WERI-Rb-1 (cell line): Measurements from ENCODE around the gene TSPAN18.

Source experiments
- DNase-seq: peaks from one replicate; pipeline ENCODE4 v3.0.0-alpha.2; 2020
- H3K27ac ChIP-seq: fragments of 250-450 bp; sonication (Bioruptor Pico); 2 replicates; pipeline ENCODE4 v1.5.1; 2020; ENCODE audit warnings: mild to moderate bottlenecking, moderate library complexity
- H3K27me3 ChIP-seq: fragments of 250-450 bp; sonication (Bioruptor Pico); 2 replicates; pipeline ENCODE4 v1.5.1; 2021; ENCODE audit warnings: mild to moderate bottlenecking, low read depth, moderate library complexity; ENCODE audit not compliant: insufficient read depth, severe bottlenecking
- H3K36me3 ChIP-seq: fragments of 250-450 bp; sonication (Bioruptor Pico); 2 replicates; pipeline ENCODE4 v1.5.1; 2020; ENCODE audit warnings: mild to moderate bottlenecking, moderate library complexity
- H3K4me3 ChIP-seq: 2 replicates; pipeline ENCODE4 v1.5.1; 2011; ENCODE audit warnings: low read depth, mild to moderate bottlenecking, control low read depth, low read length
- H3K9me3 ChIP-seq: fragments of 250-450 bp; sonication (Bioruptor Pico); 2 replicates; pipeline ENCODE4 v1.5.1; 2021; ENCODE audit warnings: mild to moderate bottlenecking, moderate library complexity; ENCODE audit not compliant: severe bottlenecking
- TF ChIP-seq, protein P1 (sequence below): IDR thresholded peaks from 2 replicates; pipeline ENCODE4 v1.5.1; 2011; ENCODE audit warnings: low read depth, mild to moderate bottlenecking, control low read depth, inconsistent platforms, low read length

TSPAN18 gene

DNA sequence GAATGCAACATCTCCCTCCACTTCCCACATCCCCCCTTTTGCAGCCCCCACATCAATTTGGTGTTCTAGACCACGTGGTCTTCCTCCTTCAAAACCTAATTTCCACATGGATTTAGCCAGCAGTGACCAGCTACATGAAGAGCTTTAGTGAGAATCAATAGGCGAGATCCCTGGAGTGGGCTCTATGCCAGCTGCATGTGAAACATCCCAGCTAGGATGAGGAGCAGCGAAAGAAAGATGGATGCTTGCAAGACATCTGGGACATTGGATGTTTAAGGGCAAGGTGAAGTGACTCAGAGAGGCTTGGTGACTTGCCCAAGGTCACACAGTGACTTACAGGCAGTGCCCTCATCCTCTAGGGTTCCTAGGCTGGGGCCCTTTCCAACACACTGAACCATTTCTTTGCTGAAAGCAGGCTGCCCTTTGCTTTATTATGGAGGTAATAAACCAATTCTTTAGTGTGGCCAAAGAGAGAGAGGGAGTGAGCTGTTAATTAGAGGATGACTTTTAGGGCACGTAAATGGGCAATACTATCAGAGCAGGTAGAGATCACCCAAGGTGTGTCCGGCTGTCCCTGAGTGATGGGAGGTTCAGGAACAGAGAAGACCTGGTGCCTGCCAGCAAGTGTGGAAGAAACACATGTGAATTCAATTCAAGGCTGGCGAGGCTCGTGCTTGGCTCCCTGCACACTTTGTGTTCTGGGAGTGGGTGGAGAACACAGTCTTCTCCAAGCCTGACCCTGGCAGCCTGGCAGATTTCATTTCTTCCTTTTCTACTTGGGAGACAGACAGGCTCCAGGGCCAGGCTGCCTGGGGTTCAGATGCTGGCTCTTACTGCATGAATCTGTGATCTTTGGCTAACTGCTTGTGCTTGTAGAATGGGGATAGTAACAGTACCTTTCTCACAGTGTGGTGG, 24.0 kb downstream of the TSPAN18 start:
- Histone ChIP-seq H3K4me3 (no peak overlapping the region), H3K9me3 (no peaks in the 10 kb centered on the region), H3K27me3 (no peaks in the 10 kb centered on the region), H3K36me3 (no peaks in the 10 kb centered on the region), H3K27ac (no peak overlapping the region)
- no peak for DNase-seq
- TF ChIP-seq, protein P1, sequence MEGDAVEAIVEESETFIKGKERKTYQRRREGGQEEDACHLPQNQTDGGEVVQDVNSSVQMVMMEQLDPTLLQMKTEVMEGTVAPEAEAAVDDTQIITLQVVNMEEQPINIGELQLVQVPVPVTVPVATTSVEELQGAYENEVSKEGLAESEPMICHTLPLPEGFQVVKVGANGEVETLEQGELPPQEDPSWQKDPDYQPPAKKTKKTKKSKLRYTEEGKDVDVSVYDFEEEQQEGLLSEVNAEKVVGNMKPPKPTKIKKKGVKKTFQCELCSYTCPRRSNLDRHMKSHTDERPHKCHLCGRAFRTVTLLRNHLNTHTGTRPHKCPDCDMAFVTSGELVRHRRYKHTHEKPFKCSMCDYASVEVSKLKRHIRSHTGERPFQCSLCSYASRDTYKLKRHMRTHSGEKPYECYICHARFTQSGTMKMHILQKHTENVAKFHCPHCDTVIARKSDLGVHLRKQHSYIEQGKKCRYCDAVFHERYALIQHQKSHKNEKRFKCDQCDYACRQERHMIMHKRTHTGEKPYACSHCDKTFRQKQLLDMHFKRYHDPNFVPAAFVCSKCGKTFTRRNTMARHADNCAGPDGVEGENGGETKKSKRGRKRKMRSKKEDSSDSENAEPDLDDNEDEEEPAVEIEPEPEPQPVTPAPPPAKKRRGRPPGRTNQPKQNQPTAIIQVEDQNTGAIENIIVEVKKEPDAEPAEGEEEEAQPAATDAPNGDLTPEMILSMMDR: no peak

DNA sequence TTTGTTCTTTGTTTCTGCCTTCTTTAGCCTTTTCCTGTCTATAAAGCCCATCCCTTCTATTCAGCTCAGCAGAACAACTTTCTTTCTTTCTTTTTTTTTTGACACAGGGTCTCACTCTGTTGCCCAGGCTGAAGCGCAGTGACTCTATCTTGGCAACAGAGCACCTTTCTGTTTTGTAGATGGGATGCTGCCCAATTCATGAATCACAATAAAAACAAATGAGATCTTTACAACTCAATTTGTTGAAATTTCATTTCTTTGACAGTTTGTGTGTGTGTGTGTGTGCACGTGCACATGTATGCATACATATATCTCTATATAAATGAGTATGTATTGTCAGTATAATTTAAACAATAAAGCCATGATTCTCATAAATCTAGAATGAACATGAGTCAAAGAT, 25.5 kb downstream of the TSPAN18 start:
- no peak overlapping the region for H3K27ac ChIP-seq
- TF ChIP-seq, protein P1: no peak
- H3K4me3 ChIP-seq: no peak overlapping the region
- H3K9me3 ChIP-seq: no peaks in the 10 kb centered on the region
- H3K36me3 ChIP-seq: no peaks in the 10 kb centered on the region
- no peaks in the 10 kb centered on the region for H3K27me3 ChIP-seq
- DNase-seq: no peak

DNA sequence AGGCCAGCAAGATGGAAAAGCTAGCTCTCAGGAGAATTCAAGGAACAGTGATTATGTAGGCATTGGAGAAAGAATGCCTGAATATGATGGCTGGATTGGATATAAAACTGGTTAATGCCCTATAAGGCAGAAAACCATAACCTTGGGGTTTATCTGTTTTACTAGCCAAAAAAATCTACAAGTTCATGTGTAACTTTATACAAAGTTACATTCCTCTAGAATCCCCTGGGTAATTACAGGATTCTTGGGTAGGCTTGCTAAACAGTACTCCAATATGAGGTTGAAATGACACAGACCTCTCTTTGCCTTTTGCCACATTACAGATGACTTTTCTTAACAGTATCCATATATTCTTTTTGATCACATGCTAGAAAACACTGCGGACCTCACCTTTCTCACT, 26.0 kb downstream of the TSPAN18 start:
- H3K27ac ChIP-seq: no peak overlapping the region
- DNase-seq: no peak
- TF ChIP-seq, protein P1: no peak
- H3K4me3 ChIP-seq: no peak overlapping the region
- H3K36me3 ChIP-seq: no peaks in the 10 kb centered on the region
- no peaks in the 10 kb centered on the region for H3K27me3 ChIP-seq
- H3K9me3 ChIP-seq: no peaks in the 10 kb centered on the region

DNA sequence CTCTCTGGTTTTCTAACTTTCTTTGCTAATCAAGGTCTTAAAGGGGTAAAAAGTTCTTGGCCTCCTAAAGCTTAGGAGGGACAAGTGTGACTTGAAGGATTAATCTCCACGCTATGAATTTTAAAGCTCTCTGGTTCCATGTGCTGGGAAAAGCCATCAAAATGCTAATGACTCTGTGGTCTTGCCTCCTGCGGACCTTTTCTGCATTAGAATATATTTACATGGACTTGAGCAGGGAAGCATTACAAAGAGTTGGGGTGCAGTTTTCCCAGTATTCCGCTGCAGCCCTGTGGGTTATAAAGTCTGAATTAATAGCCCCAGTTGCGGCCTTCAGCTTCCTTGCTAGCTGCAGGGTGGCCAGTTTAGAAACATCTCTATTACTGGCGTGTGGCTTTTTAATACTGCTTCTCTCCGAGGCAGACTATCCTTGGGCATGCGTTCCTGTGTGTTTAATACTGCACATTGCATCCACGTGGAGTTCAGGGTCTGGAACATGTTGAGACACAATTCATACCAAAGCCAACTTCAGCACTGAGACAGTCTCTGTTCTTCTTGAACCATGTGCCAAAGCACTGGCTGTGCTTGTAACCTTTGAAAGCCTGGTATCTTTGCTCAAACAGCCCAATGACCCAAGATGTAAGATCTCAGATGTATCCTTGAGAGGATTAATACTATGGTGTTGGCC, 27.3 kb downstream of the TSPAN18 start:
- Histone ChIP-seq H3K4me3 (no peak overlapping the region), H3K27ac (no peak overlapping the region; the same call in 1 of the 2 replicates), H3K9me3 (peaks cover 8% of the 10 kb centered on the region), H3K36me3 (no peaks in the 10 kb centered on the region), H3K27me3 (no peaks in the 10 kb centered on the region)
- DNase-seq: no peak
- TF ChIP-seq, protein P1: no peak

DNA sequence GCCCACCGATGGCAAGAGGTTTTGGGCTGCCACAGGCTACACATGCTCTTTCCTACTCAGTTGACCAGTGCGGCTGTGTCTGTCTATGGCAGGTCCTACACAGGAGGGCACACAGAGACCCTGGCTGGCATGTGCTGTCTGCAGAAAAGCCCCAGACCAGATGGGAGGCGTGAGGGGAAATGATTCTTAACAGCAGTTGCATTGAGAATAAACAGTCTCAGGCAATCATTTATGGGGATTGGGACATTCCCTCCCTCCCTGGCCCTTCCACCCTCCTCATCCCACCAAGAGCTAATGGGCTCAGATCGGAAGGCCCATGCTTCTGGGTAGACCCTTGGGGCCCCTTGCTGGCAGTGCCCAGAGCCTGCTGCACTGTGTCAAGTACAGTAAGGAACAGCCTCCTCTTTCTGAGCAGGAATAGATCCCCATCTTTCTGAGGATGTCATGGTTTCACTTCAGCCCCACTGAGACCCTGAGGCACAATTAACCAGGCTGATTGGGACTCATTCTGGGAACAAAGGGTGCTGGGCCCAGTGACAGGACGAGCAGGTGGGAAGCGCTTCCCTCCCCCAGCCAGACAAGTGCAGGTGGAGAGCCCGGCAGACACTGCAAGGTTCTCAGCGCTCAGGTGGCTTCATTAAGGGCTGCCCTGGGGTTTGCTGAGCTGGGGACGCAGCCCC, 28.3 kb downstream of the TSPAN18 start:
- no peak for DNase-seq
- H3K27me3 ChIP-seq: no peaks in the 10 kb centered on the region

More for the DNA sequence above, 28.3 kb downstream of the TSPAN18 start:
- H3K36me3 ChIP-seq: no peaks in the 10 kb centered on the region
- H3K4me3 ChIP-seq: no peak overlapping the region
- TF ChIP-seq, protein P1: no peak
- H3K9me3 ChIP-seq: peaks cover 8% of the 10 kb centered on the region
- H3K27ac ChIP-seq: no peak overlapping the region
